Effector CD8-positive, alpha-beta T cell (primary cell): ENCODE results near the gene ESYT2.
"Not testable (repeated sequence)": the region's sequence is repeated elsewhere in the genome, so short reads cannot be mapped to it uniquely, and the experiment has no call there.

ENCODE experiments used
- DNase-seq: peaks from one replicate; lab custom pipeline; 2025; lab: John Stamatoyannopoulos, UW
- total RNA-seq, 4 experiments: gene quantifications; one replicate each; lab custom pipeline; 2026; lab: John Stamatoyannopoulos, UW

ESYT2 gene, protein sequence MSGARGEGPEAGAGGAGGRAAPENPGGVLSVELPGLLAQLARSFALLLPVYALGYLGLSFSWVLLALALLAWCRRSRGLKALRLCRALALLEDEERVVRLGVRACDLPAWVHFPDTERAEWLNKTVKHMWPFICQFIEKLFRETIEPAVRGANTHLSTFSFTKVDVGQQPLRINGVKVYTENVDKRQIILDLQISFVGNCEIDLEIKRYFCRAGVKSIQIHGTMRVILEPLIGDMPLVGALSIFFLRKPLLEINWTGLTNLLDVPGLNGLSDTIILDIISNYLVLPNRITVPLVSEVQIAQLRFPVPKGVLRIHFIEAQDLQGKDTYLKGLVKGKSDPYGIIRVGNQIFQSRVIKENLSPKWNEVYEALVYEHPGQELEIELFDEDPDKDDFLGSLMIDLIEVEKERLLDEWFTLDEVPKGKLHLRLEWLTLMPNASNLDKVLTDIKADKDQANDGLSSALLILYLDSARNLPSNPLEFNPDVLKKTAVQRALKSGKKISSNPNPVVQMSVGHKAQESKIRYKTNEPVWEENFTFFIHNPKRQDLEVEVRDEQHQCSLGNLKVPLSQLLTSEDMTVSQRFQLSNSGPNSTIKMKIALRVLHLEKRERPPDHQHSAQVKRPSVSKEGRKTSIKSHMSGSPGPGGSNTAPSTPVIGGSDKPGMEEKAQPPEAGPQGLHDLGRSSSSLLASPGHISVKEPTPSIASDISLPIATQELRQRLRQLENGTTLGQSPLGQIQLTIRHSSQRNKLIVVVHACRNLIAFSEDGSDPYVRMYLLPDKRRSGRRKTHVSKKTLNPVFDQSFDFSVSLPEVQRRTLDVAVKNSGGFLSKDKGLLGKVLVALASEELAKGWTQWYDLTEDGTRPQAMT
- total RNA-seq = 165 to 352 (median 250) reads per million in 4 experiments

GRCh38 chr7:158829342-158830210 is at the start of gene ESYT2:
TSS of gene ESYT2 (minus strand) at chr7:158829509. CDS start at chr7:158829418, 91 bp downstream.
- DNase-seq = peak; percentile 98

DNA sequence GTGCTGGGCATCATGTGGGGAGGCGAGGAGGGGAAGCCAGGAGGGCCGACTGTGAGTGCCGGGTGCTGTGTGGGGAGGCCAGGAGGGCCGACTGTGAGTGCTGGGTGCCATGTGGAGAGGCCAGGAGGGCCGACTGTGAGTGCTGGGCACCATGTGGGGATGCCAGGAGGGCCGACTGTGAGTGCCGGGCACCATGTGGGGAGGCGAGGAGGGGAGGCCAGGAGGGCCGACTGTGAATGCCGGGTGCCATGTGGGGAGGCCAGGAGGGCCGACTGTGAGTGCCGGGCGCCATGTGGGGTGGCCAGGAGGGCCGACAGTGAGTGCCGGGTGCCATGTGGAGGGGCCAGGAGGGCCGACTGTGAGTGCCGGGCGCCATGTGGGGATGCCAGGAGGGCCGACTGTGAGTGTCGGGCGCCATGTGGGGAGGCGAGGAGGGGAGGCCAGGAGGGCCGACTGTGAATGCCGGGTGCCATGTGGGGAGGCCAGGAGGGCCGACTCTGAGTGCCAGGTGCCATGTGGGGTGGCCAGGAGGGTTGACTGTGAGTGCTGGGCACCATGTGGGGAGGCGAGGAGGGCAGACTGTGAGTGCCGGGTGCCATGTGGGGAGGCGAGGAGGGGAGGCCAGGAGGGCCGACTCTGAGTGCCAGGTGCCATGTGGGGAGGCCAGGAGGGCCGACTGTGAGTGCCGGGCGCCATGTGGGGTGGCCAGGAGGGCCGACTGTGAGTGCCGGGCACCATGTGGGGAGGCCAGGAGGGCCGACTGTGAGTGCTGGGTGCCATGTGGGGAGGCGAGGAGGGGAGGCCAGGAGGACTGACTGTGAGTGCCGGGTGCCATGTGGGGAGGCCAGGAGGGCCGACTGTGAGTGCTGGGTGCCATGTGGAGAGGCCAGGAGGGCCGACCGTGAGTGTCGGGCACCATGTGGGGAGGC is 49.1 kb upstream of the ESYT2 start:
- DNase-seq = not testable (repeated sequence)

- no peak for DNase-seq
Measured at GRCh38 chr7:158876984-158877383, 47.7 kb upstream of the ESYT2 start.

- DNase-seq = no peak
Measured at GRCh38 chr7:158869876-158870275, 40.6 kb upstream of the ESYT2 start.

DNA sequence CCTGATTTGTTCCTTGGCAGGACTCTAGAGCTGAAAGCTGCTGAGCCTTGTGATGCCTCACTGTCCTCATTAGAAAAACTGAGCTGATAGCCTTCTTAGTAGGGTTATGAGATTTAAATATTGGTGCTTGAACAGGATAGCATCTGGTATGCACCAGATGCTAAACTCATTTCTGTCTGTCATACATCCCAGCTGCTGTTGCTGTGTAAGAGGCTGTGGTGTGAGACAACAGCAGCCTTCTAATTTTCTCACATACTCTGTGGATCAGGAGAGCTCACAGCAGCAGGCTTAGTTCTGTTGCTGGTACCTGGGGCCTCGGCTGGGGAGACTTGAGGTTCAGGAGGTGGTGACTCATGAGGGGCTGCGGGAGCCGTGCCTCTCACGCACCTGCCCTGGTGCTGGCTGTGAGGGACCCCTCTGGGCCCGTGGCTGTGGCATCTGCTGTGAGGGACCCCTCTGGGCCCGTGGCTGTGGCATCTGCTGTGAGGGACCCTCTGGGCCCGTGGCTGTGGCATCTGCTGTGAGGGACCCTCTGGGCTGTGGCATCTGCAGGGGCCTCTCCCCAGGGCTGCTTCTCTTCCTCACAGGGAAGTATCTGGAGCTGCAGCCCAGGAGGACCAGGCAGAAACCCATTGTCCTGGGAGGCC is 39.6 kb upstream of the ESYT2 start:
- no peak for DNase-seq

DNA sequence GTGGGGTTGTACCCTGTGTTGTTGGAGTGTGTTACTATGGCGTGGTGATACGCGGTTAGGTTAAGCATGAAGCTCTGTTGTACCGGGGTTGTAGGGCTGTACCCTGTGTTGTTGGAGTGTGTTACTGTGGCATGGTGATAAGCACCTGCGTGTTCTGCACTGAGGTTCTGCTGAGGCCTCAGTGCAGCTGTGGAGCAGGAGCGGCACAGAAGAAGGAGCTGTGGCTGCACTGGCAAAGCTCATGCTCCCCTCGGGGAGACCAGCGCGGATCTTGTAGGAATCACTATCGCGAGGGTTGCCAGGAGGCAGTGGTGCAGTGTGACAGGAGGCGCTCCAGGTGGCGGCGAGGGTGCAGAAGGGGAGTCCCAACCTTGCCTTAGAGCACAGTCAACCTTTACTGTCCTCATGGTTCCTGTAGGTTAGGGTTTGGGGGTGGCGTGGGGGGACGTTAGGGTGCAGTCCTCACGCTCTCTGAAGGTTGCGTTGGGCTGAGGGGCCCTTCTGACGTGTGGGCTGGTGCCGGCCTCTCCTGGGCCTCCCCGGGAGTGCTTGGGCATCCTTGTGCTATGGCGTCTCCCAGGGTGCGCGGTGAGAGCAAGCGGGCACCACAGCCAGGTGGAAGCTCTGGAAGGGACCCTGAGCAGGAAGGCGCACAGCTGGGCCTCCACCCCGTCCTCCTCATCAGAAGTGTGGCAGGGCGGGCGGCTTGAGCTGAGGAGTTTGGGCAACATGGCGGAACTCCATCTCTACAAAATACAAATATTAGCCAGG is 38.1 kb upstream of the ESYT2 start:
- no peak for DNase-seq

GRCh38 chr7:158865977-158866376 is 36.7 kb upstream of the ESYT2 start:
- DNase-seq = no peak

- no peak for DNase-seq
Measured at GRCh38 chr7:158865462-158865922, 36.2 kb upstream of the ESYT2 start.

GRCh38 chr7:158864833-158865232 is 35.5 kb upstream of the ESYT2 start:
- no peak for DNase-seq

GRCh38 chr7:158864507-158864820 is 35.2 kb upstream of the ESYT2 start:
- DNase-seq = no peak

DNA sequence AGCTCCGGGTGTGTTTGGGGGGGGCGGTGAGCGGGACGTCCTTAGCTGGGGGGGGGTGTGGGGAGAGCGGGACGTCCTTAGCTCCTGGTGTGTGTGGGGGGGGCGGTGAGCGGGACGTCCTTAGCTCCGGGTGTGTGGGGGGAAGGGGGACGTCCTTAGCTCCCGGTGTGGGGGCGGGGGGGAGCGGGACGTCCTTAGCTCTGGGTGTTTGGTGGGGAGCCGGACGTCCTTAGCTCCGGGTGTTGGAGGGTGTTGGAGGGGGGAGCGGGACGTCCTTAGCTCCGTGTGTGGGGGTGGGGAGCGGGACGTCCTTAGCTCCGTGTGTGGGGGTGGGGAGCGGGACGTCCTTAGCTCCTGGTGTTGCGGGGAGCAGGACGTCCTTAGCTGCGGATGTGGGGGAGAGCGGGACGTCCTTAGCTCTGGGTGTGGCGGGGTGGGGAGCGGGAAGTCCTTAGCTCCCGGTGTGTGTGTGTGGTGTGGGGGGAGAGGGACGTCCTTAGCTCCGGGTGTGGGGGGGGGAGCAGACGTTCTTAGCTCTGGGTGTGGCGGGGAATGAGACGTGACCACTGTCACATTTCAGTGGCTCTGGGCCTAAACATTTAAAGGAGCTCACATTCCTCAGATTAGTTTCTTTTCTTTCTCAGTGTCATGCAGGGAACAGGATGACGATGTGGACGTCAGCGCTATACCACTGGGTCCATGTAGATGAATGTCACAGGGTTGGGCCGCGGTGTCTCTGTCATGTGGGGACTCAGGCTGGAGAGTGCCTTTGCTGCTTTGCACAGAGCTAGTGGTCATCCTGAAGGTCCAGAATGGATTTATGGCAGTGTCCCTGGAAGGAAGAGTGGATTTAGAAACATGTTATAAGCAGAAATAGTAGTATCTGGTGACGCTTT is 34.5 kb upstream of the ESYT2 start:
- peak; percentile 15 for DNase-seq

GRCh38 chr7:158862985-158863610 is 33.8 kb upstream of the ESYT2 start:
- not testable (repeated sequence) for DNase-seq

DNA sequence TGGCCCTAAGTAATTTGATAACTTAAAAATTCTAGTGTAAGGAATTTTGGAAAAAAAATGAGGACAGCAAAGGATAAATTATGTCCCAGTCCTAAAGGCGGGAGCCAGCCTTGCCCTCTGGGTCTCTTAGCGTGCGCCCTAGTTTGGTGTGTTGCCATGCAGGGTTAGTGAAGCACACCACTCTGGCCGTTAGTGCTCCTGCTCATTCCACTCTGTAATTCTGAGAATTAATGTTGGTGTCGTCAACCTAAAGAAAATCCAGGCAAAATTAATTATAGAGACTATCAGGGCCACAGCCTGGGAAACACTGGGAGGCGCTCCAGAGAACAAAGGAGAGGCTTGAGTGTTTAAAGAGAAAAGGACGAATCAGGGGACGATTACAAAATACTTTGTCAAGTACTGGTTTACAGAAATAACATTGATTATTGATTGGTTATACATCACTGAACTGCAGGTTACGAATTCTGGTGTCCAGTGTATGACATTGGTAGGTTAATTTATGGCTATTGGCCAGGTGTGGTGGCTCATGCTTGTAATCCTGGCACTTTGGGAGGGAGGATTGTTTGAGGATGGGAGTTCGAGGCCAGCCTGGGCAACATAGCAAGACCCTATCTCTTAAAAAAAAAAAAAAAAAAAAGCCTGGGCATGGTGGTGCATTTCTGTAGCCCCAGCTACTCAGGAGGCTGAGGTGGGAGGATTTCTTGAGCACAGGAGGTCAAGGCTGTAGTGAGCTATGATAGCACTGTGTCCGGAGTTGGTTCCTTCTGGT is 32.8 kb upstream of the ESYT2 start:
- DNase-seq = no peak

DNA sequence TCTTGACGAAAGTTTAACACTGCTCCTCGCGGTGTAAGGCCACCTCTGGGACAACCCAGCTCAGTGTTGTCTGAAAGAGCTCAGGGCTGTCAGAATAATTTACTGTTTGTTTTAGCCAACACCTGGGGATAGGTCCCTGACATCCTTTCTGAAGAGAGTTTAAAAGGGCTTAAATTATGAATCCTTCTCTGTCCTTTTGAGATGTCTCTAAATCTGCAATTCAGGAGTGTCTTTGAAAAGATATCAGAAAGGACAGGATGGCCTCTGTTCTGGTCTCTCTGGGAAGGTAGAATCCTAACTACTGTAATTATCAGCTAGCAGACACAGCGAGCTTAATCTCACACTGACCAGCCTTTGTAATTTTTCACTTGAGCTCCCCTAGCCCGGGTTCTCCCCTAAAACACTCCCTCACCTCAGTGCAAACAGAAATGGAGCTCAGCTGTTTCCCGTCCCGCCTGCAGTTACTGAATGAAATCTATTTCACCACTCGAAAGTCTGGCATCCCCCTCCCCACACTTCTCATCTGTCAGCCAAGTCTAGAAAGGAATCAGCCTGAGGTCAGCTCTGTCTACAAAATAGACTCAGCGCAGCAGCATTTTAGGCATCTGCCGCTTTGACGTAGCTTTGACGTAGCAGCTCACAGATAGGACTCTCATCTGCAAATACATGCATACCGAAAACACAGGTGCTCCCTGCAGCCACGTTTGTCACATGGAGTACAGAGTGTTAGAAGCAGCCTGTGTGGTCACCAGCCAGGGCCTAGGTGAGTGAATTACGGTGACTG is 31.9 kb upstream of the ESYT2 start:
- no peak for DNase-seq

- no peak for DNase-seq
Measured at GRCh38 chr7:158860394-158860793, 31.1 kb upstream of the ESYT2 start.
